ENCODE results near the gene CEP85.

DNA sequence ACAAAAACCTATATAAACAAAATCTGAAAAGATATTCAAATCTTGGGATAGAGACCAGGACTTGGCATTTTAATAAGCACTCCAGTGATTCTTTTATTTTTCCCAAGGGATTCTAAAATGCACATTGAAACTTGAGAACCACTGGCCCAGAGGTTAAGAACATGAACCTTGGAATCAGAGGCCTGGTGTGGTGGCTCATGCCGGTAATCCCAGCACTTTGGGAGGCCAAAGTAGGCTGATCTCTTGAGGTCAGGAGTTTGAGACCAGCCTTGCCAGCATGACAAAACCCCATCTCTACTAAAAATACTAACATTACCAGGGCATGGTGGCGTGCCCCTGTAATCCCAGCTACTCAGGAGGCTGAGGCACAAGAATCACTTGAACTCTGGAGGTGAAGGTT lies 12.9 kb upstream of the CEP85 start:
- TF ChIP-seq CTCF (IDR thresholded peaks at IDR 0.05; ENCODE audit: low read depth, low read length) (no peak), EZH2phosphoT487 (IDR thresholded peaks at IDR 0.05; ENCODE audit: low read depth) (no peak)

Measured in OCI-LY3 (cell line).